Tibial nerve (tissue), 4 donors: ENCODE measurements around the gene TNFAIP8. TPM values are rescaled to one million over a fixed set of nuclear protein-coding genes. Genes with fewer than 3 reads are reported as not detected.

Experiments used
- DNase-seq, 2 donors: peaks; one replicate each; pipeline ENCODE4 v3.0.0-alpha.2; 2019; ENCODE audit warnings: low spot score in 2 of 2
- H3K27ac ChIP-seq, 4 donors: fragments of 200-600 bp; sonication (generic) in 3 of 4; one replicate each; pipeline ENCODE4 v1.5.1; 2017 to 2019; ENCODE audit warnings: mild to moderate bottlenecking in 1 of 4
- H3K27me3 ChIP-seq, 2 donors: fragments of 200-600 bp; sonication (generic) in 1 of 2; one replicate each; pipeline versions ENCODE4 v1.5.1 to v1.6.0; 2017 to 2019
- H3K36me3 ChIP-seq, 3 donors: fragments of 200-600 bp; sonication (generic); one replicate each; pipeline ENCODE4 v1.5.1; 2018 to 2019
- H3K4me1 ChIP-seq, 4 donors: fragments of 200-600 bp; sonication (generic) in 3 of 4; one replicate each; pipeline ENCODE4 v1.5.1; 2017 to 2019
- H3K4me3 ChIP-seq, 4 donors: fragments of 200-600 bp; sonication (generic) in 3 of 4; one replicate each; pipeline ENCODE4 v1.5.1; 2017 to 2019; ENCODE audit warnings: mild to moderate bottlenecking in 1 of 4, moderate library complexity in 1 of 4
- H3K9me3 ChIP-seq, 4 donors: fragments of 200-600 bp; sonication (generic) in 3 of 4; one replicate each; pipeline ENCODE4 v1.5.1; 2017 to 2019
- EP300 ChIP-seq, 2 donors: sonication (generic); formaldehyde crosslinking; IDR thresholded peaks; one replicate each; pipeline ENCODE4 v1.6.1; 2017; ENCODE audit warnings: antibody characterized with exemption in 2 of 2, mild to moderate bottlenecking in 1 of 2
- POLR2A ChIP-seq, 2 donors: fragments of 450-650 bp; IDR thresholded peaks; one replicate each; pipeline ENCODE4 v1.6.1; 2017; ENCODE audit warnings: antibody characterized with exemption in 2 of 2, mild to moderate bottlenecking in 2 of 2, moderate library complexity in 2 of 2
- WGBS, 2 donors: methylation state at CpG; one replicate each; pipeline ENCODE4 v1.1.5; 2018; 5-methylcytosine and 5-hydroxymethylcytosine counted together
- total RNA-seq, 4 donors: library from RNA; depleted of rRNA; stranded (reverse); fragments of >200 nt; gene quantifications; one replicate each; pipeline ENCODE4 v1.1.0, GENCODE V29; 2016
- TF ChIP-seq, protein P1 (sequence below), 5 experiments: fragments of 200-600 bp in 3 of 5; fragments of 450-650 bp in 2 of 5; sonication (generic) in 3 of 5; IDR thresholded peaks; one replicate each; pipeline ENCODE4 v1.5.1; 2016 to 2019; ENCODE audit warnings: antibody characterized with exemption in 5 of 5, mild to moderate bottlenecking in 3 of 5, moderate library complexity in 2 of 5

TNFAIP8 gene
- total RNA-seq, 4 donors from 2014 or later = 15.3 to 19.4 (median 17.8) TPM

DNA sequence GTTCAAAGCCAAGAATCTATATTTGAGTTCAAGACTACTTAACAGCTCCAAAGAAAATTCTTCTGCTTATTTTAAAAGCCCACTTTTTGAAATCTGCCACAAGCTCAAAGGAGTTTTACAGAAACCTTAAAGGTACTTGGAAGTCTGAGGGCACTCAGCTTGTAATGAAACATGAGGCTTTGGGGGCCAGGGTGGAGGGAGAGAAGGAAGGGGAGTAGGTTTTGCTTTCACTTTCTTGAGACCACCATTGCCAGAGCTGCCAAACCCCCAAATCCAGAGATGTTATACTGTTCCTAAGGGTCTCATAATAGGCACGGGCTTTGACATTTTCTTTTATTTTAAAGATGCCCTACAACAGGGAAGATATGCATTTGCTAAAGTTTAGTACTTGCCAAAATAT lies 42.6 kb upstream of the TNFAIP8 start:
- no peak overlapping the region for H3K4me3 ChIP-seq
- H3K9me3 ChIP-seq = no peaks in the 10 kb centered on the region
- H3K27me3 ChIP-seq = no peaks in the 10 kb centered on the region
- no peak overlapping the region for H3K27ac ChIP-seq
- 84 to 86% methylated on average over 1 of the region's 1 CpG for WGBS, 2 donors
- peaks cover 0 to 17% (median 2%) of the 10 kb centered on the region in 4 donors for H3K4me1 ChIP-seq
- no peak for TF ChIP-seq POLR2A (IDR thresholded peaks at IDR 0.05)
- TF ChIP-seq, protein P1, sequence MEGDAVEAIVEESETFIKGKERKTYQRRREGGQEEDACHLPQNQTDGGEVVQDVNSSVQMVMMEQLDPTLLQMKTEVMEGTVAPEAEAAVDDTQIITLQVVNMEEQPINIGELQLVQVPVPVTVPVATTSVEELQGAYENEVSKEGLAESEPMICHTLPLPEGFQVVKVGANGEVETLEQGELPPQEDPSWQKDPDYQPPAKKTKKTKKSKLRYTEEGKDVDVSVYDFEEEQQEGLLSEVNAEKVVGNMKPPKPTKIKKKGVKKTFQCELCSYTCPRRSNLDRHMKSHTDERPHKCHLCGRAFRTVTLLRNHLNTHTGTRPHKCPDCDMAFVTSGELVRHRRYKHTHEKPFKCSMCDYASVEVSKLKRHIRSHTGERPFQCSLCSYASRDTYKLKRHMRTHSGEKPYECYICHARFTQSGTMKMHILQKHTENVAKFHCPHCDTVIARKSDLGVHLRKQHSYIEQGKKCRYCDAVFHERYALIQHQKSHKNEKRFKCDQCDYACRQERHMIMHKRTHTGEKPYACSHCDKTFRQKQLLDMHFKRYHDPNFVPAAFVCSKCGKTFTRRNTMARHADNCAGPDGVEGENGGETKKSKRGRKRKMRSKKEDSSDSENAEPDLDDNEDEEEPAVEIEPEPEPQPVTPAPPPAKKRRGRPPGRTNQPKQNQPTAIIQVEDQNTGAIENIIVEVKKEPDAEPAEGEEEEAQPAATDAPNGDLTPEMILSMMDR (IDR thresholded peaks at IDR 0.05) = no peak
- no peak for TF ChIP-seq EP300 (IDR thresholded peaks at IDR 0.05)
- peak in 1 of 2 donors; percentile 3 for DNase-seq
- H3K36me3 ChIP-seq = no peaks in the 10 kb centered on the region

DNA sequence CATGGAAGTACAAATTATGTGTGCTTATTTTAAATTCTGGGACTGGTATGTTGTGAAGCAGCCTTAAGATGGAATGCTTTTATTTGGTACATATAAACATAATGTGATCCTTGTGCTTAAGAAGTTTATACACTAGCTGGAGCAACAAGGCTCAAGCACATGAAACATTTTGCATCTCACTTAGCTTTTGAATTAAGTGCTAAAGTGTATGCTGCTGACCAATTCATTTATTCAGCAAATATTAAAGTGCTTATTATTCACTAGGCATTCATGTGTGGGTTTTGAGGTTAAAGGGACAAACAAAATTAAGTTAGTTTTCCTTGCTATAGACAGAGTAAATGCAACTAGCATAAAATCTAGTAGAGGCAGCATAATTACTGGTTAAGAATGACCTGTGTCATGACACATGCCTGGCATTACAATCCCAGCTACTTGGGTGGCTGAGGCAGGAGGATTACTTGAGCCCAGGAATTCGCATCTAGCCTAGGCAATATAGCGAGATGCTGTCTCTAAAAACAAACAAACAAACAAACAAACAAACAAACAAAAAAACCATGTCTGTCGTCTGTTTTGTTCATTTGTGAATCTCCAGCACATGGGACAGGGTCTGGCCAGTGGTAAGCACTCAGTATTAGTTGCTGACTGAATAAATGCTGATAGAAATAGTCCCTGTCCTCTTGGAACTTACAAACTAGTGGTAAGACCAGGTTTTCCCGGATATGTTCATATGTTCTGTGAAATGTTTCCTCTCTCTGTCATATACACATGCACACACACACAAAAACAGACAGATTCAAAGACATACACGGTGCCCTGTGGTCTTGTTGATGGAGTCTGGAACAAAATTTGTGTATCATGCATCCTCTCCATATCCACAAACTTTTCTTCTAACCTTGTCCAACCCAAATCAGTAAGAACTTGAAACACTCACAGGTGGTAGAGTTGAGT lies 41.9 kb upstream of the TNFAIP8 start:
- TF ChIP-seq, protein P1 (IDR thresholded peaks at IDR 0.05) = no peak
- TF ChIP-seq EP300 (IDR thresholded peaks at IDR 0.05) (no peak), POLR2A (IDR thresholded peaks at IDR 0.05) (no peak)
- Histone ChIP-seq H3K9me3 (no peaks in the 10 kb centered on the region), H3K4me1 (peaks cover 0 to 9% (median 2%) of the 10 kb centered on the region in 4 donors), H3K4me3 (no peak overlapping the region), H3K36me3 (no peaks in the 10 kb centered on the region), H3K27me3 (no peaks in the 10 kb centered on the region), H3K27ac (no peak overlapping the region)
- DNase-seq = no peak
- WGBS, 2 donors = 75 to 80% methylated on average over 5 of the region's 5 CpGs

DNA sequence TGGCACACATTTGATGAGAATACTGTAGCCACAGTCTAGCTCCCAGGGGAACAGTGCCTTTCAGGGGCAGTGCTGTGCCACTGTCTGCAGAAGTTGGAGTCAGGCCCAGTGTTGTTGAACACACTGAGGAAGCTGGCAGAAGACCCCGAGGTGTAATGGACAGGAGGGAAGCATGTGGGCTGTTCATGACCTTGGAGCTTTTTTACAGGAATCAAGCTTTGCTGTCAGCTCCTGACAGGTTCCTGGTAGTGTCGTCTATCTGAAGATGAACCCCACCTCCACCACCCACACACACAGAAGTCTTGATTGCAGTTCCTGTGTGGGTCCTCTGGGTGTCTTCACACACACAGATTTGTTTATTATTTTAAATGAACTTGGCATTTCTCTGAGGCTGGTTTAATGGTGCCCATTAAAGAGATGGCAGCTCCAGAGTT lies 40.3 kb upstream of the TNFAIP8 start:
- 15 to 31% methylated on average over 2 of the region's 2 CpGs for WGBS, 2 donors
- H3K27ac ChIP-seq = no peak overlapping the region
- peaks cover 0 to 5% (median 0%) of the 10 kb centered on the region in 4 donors for H3K4me1 ChIP-seq
- no peaks in the 10 kb centered on the region for H3K9me3 ChIP-seq
- peak in 1 of 2 donors; percentile 5 for DNase-seq
- H3K36me3 ChIP-seq = no peaks in the 10 kb centered on the region
- TF ChIP-seq, protein P1 (IDR thresholded peaks at IDR 0.05) = peak in 3 of 5 experiments; percentile 11 to 16 (median 14)
- no peak for TF ChIP-seq POLR2A (IDR thresholded peaks at IDR 0.05)
- no peaks in the 10 kb centered on the region for H3K27me3 ChIP-seq
- no peak overlapping the region for H3K4me3 ChIP-seq

DNA sequence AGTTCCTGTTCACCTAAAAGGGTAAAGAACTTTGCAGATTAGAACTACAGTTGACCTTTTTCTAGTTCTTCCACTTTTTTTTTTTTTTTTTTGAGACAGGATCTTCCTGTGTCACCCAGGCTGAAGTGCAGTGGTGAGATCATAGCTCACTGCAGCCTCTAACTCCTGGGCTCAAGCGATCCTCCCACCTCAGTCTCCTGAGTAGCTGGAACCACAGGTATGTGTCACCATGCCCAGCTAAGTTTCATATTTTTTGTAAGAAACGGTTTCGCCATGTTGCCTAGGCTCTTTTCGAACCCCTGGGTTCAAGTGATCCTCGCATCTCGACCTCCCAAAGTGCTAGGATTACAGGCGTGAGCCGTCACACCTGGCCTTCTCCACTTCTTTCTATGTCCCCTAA lies 39.7 kb upstream of the TNFAIP8 start:
- DNase-seq = peak in 1 of 2 donors; percentile 1
- Histone ChIP-seq H3K27ac (no peak overlapping the region), H3K4me3 (no peak overlapping the region), H3K4me1 (peaks cover 0 to 5% (median 0%) of the 10 kb centered on the region in 4 donors), H3K36me3 (no peaks in the 10 kb centered on the region), H3K9me3 (no peaks in the 10 kb centered on the region), H3K27me3 (no peaks in the 10 kb centered on the region)
- TF ChIP-seq EP300 (IDR thresholded peaks at IDR 0.05) (no peak), POLR2A (IDR thresholded peaks at IDR 0.05) (no peak)
- TF ChIP-seq, protein P1 (IDR thresholded peaks at IDR 0.05) = no peak
- WGBS, 2 donors = 97 to 98% methylated on average over 8 of the region's 8 CpGs

DNA sequence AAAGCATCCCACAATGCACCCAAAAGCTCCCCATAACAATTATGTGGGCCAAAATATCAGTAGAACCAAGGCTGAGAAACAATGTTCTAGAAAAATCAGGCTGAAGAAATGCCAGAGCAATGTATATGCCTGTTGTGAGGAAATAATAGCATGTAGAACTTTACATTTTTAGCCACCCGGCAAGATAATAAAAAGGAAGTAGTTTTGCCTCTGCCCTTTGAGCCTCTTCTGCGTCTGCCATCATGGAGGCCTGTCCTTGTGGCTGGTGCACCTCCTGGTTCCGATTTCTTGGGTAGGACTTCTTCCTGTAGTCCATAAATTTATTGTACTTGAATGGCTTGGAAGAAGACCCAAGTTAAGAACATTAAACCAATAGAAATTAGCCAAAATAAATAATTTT lies 38.9 kb upstream of the TNFAIP8 start:
- Histone ChIP-seq H3K4me3 (no peak overlapping the region), H3K27me3 (no peaks in the 10 kb centered on the region), H3K4me1 (peaks cover 0 to 5% (median 0%) of the 10 kb centered on the region in 4 donors), H3K27ac (no peak overlapping the region), H3K36me3 (no peaks in the 10 kb centered on the region), H3K9me3 (no peaks in the 10 kb centered on the region)
- peak in 1 of 2 donors; percentile 1 for DNase-seq
- WGBS, 2 donors = 90% methylated on average over 3 of the region's 3 CpGs
- no peak for TF ChIP-seq EP300 (IDR thresholded peaks at IDR 0.05)
- no peak for TF ChIP-seq POLR2A (IDR thresholded peaks at IDR 0.05)
- TF ChIP-seq, protein P1 (IDR thresholded peaks at IDR 0.05) = no peak
